CD4-positive, alpha-beta T cell treated with Interferon gamma for 1 hour (primary cell): Measurements from ENCODE around the gene EFNA4.

Experiments
- DNase-seq: peaks from one replicate; pipeline ENCODE4 v3.0.0-alpha.2; 2020

The EFNA4 gene

GRCh38 chr1:155034318-155035208 is 29.0 kb upstream of the EFNA4 start:
- DNase-seq: no peak

DNA sequence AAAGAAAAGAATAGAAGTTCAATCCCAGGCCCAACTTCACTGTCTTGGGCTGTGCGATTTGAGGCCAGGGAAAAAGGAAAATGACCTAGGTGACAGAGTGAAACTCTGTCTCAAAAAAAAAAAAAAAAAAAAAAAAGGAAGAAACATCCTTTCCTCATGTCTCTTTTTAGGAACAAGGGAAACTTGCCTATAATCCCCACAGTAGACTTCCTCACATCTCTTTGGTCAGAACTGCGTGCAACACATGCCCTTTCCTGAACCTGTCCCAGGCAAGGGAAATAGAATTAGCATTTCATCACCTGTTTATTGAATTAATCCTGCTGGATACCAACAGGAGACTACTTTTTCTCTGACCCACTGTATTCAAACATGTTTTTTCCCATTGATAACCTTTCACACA is 27.6 kb upstream of the EFNA4 start:
- DNase-seq: no peak

GRCh38 chr1:155037043-155037442 is 26.5 kb upstream of the EFNA4 start:
- DNase-seq: no peak

DNA sequence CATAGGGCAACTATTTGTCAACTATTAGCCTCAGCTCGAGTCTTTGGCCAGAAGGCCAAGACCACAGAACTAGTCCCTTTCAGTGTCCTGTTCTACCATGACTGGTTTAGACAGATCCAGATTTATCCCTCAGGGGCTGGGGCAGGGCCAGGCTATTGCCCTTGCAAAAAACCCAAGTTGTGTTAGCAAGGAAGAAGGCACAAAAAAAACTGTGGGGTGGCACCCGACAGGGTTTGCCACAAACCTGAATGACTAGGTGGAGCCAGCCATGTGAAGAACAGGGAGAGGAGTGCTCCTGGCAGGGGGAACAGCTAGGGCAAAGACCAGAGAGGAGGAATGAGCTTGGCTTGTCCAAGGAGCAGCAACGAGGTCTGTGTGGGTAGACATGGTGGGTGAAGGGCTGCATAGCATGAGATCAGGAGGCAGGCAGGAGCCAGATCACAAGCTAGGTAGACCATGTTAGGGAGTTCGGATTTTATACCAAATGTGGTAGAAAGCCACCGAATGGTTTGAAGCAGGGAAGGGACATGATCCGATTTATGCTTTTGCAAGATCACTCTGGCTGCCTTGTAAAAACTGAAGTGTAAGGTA is 25.6 kb upstream of the EFNA4 start:
- no peak for DNase-seq

- no peak for DNase-seq
These were observed 24.8 kb upstream of the EFNA4 start for GRCh38 chr1:155038602-155039307.

DNA sequence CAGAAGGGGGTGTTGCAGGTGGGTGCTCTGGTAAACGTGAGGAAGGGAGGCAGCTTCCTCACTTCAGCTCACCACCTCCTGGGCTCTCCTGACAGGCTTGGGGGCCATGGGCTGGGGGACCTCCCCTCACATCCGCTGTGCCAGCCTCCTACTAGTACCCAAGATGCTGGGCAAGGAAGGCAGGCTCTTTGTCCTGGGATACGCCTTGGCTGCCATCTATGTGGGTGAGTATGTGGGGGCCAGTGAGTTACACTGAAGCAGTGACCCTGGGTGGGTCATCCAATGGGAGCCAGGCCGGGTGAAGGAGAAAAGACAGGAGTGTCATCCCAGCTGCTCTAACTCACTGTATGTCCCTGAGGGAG is 24.3 kb upstream of the EFNA4 start:
- DNase-seq: no peak

DNA sequence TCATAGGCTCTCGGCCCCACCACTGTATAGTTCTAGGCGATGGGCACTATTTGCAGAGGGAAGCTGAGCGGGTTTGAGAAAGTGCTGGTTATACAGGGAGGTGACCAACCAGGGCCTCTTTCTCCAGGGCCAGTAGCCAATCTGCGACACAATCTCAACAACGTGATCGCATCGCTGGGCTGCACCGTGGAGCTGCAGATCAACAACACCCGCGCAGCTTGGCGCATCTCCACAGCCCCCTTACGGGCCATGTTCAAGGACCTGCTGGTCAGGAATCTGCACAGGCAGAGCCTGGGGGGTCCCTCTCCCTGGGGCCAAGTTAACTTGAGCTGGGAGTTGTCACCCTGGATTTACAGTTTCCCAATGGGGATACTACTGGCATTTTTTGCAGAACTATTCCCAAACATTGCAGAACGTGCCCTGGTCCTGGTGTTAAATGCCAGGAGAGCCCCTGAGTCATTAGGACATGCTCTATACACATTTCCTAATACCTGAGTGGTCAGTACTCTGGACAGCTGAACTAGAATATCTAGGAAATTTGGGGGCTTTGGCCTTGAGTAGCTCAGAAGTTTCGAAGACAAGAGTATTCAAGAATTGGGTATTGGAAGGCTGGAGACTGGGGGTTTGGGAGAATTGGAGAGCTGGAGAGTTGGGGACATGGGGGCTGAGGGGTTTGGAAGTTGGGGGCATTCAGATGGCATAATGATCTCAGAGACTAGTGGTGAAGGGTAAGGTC is 23.0 kb upstream of the EFNA4 start:
- DNase-seq: no peak

DNA sequence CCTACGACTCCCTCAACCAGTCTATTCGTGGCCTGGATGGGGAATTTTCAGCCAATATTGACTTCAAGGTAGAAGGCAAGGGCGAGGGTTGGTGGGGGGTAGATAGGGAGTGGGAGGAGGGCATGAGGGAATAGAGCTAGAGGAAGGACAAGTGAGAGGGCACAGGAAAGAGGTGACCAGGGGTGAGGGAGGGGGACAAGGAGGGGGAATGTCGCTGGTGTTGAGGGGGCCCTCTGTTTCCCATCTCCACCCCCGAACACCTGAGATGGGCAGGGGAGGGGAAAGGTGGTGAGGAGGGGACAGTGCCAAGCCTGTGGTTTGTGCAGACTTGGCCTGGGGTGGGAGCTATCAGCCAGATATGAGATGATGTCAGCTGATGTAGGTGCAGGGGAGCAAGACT is 20.8 kb upstream of the EFNA4 start:
- DNase-seq: no peak

GRCh38 chr1:155043301-155043702 is 20.2 kb upstream of the EFNA4 start:
- DNase-seq: no peak

- no peak for DNase-seq
These were observed 19.7 kb upstream of the EFNA4 start for GRCh38 chr1:155043793-155044192.

DNA sequence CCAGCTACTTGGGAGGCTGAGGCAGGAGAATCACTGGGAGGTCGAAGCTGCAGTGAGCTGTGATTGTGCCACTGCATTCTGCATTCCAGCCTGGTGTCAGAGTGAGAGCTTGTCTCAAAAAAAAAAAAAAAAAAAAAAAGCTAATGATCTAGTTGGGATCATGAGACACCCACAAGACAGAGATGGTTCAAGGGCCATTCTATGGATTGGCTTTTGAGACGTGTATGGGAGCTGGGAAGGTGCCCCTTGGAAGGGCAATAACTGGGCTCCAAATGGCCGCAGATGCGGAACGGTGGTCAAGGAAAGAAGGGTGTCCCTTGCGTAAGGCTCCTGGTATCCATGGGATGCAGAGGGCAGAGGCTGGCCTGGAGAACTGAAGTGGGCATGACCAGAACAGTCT is 19.2 kb upstream of the EFNA4 start:
- no peak for DNase-seq

DNA sequence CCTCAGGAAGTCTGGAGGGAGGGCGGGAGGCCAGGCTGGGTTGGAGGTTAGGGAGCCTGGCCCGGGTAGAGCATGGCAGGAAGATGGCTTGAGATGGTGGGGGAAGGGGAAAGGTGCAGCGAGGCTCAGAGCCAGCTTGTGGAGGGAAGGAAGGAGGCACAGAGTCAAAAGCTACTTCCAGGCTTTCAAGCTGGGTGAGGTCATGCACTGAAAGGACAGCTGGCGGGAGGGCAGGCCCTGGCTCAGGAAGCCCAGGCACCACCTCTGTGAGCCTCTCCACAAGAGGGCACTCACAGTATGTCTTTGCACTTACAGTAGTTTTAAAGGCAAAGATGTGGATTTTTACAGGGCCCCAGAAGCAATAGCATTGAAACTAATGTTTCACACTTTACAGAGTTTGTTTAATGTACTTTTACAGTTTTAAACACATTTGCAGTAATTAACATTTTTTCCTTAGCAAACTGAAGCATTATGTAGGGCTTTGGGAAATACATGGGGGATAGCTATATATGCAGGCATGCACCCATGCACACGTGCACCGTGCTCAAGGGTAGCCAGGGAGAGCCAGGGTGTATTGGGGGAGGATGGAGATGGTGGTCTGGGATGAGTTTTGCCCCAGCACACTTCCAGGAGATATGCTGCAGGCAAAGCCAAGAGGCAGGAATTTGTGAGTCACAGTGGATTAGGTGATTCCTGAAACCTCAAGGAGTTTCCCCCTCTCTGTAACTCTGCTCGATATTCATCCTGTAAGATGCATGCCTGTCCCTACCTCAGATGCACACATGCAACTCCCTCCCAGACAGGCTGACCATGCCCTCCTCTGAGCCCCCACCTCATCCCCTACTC is 18.5 kb upstream of the EFNA4 start:
- peak; percentile 72 for DNase-seq

GRCh38 chr1:155048449-155049334 is 14.8 kb upstream of the EFNA4 start:
- DNase-seq: no peak

DNA sequence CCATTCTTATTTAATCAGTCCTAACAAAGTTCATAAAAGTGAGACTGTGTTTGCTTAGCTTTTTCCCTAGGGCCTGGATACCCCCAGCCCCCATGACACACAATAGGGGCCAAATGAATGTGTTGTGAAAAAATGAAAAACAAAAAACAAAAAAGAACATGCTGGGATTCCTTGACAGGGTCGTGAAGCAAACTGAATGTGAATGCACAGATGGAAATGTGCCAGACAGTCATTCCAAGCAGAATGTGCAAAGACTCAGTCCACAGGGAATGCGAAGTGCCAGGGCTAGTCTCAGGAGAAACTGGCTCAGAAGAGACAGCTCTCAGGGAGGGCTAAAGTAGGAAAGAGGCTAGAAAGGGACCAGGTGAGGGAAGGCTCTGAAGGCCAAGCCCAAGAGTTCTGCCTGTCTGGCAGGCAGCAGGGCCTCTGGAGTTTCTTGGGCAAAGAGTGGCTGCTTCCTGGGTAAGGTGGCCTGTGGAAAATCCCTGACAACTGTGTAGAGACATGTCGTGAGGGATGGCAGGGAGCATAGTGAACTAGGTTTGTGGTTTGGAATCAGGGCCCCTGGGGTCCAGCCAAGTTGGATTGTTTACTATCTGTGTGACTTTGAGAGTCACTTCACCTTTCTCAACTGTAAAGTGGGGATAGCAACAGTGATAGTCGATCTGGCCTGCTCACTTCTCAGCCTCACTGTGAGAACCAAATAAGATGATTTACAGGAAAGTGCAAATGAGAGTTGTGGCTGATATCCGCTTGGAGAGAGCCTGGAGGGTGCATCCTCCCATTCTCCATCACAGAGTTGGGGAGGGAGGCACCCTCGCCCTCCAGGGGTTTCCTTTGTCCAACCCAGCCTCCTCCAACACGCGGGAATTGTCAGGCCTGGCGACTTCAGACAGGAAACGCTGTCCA is 13.6 kb upstream of the EFNA4 start:
- DNase-seq: no peak

GRCh38 chr1:155050560-155051341 is 12.8 kb upstream of the EFNA4 start, which contains the start of gene ADAM15:
ADAM15 (plus strand) TSS chr1:155051316; CDS start chr1:155051387, 71 bp downstream.
- DNase-seq: peak; percentile 80

- no peak for DNase-seq
These were observed 12.2 kb upstream of the EFNA4 start for GRCh38 chr1:155051342-155051776.

DNA sequence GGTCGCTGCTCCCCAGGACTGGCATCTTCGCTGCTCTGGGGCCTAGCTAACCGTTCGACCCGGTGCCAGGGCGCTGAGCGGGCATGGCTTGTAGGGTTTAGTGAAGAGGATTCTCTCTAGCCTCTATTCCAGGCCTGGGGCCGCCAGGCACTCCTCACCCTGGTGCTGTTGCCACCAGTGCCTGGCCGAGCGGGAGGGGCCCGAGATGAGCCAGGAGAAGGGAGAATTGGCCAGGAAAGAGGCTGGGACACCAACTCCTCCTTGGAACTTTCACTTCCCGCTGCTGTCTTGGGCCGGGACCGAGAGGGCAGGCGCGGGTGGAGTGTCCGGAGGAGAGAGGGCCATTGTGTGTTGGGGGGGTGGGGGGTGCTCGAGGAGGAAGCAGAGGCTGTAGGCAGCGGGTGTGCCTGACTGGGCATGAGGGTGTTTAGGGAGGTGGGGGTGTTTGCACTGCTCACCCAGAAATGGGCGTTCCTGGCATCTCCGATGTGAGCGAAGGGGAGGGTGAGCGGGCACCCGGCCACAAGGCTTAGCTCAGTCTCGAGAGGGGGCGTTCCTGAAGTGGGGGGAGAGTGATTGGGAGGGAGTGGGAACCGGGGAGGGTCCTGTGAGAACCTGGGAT is 11.7 kb upstream of the EFNA4 start:
- DNase-seq: peak; percentile 57
